ENCODE measurements around the gene TPH2. TPM values are rescaled to one million over a fixed set of nuclear protein-coding genes. Genes with fewer than 3 reads are reported as not detected.
A peak's percentile ranks its signal among the peaks of the same experiment; 100 is the strongest.

TPH2 gene
- total RNA-seq, 1 experiment from 2014 or later = 0.83 TPM

DNA sequence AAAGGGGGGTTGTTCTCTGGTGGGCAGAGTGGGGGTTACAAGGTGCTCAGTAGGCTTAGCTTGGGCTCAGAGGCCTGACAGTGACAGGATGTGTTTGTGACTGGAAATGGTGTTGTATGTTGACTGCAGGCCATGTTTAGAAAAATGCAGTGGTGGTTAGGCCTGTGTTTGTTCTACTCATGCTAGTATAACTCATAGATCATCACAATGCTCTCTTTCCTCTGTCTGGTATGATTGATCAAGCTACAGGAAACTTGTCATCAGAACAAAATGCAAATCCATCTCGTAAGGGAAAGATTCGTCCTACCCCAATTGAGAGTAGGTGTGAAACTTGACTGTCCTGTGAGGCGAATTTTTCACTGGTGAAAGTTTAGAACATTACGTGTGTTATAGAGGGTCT, 11.8 kb downstream of the TPH2 start (continued):
- TF ChIP-seq, protein P1, sequence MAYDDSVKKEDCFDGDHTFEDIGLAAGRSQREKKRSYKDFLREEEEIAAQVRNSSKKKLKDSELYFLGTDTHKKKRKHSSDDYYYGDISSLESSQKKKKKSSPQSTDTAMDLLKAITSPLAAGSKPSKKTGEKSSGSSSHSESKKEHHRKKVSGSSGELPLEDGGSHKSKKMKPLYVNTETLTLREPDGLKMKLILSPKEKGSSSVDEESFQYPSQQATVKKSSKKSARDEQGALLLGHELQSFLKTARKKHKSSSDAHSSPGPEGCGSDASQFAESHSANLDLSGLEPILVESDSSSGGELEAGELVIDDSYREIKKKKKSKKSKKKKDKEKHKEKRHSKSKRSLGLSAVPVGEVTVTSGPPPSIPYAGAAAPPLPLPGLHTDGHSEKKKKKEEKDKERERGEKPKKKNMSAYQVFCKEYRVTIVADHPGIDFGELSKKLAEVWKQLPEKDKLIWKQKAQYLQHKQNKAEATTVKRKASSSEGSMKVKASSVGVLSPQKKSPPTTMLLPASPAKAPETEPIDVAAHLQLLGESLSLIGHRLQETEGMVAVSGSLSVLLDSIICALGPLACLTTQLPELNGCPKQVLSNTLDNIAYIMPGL (CRISPR knock-in tag; IDR thresholded peaks at IDR 0.05) = no peak
- no peak for TF ChIP-seq ATF1 (CRISPR knock-in tag; IDR thresholded peaks at IDR 0.05)
- TF ChIP-seq HMGA2 (CRISPR knock-in tag; IDR thresholded peaks at IDR 0.05) = no peak
- TF ChIP-seq, protein P2, sequence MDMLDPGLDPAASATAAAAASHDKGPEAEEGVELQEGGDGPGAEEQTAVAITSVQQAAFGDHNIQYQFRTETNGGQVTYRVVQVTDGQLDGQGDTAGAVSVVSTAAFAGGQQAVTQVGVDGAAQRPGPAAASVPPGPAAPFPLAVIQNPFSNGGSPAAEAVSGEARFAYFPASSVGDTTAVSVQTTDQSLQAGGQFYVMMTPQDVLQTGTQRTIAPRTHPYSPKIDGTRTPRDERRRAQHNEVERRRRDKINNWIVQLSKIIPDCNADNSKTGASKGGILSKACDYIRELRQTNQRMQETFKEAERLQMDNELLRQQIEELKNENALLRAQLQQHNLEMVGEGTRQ (CRISPR knock-in tag; IDR thresholded peaks at IDR 0.05) = no peak

DNA sequence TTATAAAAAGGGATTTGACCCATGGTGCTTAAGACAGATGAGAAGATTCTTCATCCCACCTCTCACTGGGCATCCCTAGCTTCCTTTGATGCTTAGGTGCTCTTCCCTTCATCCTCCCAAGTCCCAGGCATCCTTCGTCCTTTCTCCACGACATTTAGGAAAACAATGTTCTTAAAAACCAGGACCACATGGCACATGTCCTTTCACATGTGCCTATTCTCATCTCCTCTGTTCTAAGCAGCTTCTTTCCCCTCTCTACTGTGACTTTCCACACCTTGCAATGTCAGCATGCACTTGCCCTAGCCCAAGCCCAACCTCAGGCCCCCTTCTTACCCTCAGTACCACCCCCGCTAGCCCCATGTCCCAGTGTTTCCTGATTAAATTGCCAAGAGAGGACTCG, 12.2 kb downstream of the TPH2 start:
- TF ChIP-seq FOXP1 (CRISPR knock-in tag; IDR thresholded peaks at IDR 0.05; ENCODE audit: borderline replicate concordance) (no peak), FOXK1 (CRISPR knock-in tag; IDR thresholded peaks at IDR 0.05) (no peak), OVOL2 (CRISPR knock-in tag; IDR thresholded peaks at IDR 0.05; ENCODE audit: borderline replicate concordance) (no peak), EMX1 (CRISPR knock-in tag; IDR thresholded peaks at IDR 0.05) (no peak), NR3C1 (CRISPR knock-in tag; conservative IDR thresholded peaks at IDR 0.05; ENCODE audit: low read depth) (no peak), HMGA2 (CRISPR knock-in tag; IDR thresholded peaks at IDR 0.05) (no peak), ZNF416 (CRISPR knock-in tag; IDR thresholded peaks at IDR 0.05) (no peak), MYBL2 (CRISPR knock-in tag; IDR thresholded peaks at IDR 0.05) (no peak), GRHL2 (CRISPR knock-in tag; IDR thresholded peaks at IDR 0.05; ENCODE audit: insufficient replicate concordance, severe bottlenecking) (no peak), MXD4 (CRISPR knock-in tag; IDR thresholded peaks at IDR 0.05; ENCODE audit: borderline replicate concordance) (no peak), ETV6 (CRISPR knock-in tag; IDR thresholded peaks at IDR 0.05) (no peak)
- TF ChIP-seq, protein P3, sequence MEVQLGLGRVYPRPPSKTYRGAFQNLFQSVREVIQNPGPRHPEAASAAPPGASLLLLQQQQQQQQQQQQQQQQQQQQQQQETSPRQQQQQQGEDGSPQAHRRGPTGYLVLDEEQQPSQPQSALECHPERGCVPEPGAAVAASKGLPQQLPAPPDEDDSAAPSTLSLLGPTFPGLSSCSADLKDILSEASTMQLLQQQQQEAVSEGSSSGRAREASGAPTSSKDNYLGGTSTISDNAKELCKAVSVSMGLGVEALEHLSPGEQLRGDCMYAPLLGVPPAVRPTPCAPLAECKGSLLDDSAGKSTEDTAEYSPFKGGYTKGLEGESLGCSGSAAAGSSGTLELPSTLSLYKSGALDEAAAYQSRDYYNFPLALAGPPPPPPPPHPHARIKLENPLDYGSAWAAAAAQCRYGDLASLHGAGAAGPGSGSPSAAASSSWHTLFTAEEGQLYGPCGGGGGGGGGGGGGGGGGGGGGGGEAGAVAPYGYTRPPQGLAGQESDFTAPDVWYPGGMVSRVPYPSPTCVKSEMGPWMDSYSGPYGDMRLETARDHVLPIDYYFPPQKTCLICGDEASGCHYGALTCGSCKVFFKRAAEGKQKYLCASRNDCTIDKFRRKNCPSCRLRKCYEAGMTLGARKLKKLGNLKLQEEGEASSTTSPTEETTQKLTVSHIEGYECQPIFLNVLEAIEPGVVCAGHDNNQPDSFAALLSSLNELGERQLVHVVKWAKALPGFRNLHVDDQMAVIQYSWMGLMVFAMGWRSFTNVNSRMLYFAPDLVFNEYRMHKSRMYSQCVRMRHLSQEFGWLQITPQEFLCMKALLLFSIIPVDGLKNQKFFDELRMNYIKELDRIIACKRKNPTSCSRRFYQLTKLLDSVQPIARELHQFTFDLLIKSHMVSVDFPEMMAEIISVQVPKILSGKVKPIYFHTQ (CRISPR knock-in tag; IDR thresholded peaks at IDR 0.05) = no peak
- TF ChIP-seq, protein P4, sequence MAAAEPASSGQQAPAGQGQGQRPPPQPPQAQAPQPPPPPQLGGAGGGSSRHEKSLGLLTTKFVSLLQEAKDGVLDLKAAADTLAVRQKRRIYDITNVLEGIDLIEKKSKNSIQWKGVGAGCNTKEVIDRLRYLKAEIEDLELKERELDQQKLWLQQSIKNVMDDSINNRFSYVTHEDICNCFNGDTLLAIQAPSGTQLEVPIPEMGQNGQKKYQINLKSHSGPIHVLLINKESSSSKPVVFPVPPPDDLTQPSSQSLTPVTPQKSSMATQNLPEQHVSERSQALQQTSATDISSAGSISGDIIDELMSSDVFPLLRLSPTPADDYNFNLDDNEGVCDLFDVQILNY (CRISPR knock-in tag; IDR thresholded peaks at IDR 0.05) = no peak
- TF ChIP-seq, protein P5, sequence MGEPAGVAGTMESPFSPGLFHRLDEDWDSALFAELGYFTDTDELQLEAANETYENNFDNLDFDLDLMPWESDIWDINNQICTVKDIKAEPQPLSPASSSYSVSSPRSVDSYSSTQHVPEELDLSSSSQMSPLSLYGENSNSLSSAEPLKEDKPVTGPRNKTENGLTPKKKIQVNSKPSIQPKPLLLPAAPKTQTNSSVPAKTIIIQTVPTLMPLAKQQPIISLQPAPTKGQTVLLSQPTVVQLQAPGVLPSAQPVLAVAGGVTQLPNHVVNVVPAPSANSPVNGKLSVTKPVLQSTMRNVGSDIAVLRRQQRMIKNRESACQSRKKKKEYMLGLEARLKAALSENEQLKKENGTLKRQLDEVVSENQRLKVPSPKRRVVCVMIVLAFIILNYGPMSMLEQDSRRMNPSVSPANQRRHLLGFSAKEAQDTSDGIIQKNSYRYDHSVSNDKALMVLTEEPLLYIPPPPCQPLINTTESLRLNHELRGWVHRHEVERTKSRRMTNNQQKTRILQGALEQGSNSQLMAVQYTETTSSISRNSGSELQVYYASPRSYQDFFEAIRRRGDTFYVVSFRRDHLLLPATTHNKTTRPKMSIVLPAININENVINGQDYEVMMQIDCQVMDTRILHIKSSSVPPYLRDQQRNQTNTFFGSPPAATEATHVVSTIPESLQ (CRISPR knock-in tag; IDR thresholded peaks at IDR 0.05) = no peak
- H3K27me3 Mint-ChIP-seq (ENCODE audit: low read depth) = peaks cover 3% of the 10 kb centered on the region
- ChIA-PET POLR2A (no interaction called here), CTCF (no interaction called here)
- H3K36me3 Mint-ChIP-seq = no peaks in the 10 kb centered on the region
- peaks cover 85% of the 10 kb centered on the region for H3K4me1 Mint-ChIP-seq
- no peak for ATAC-seq
- peak overlapping the region; percentile 92; the same call in 1 of the 2 replicates for H3K27ac Mint-ChIP-seq
- DNase-seq (ENCODE audit: low spot score) = no peak
- H3K4me3 Mint-ChIP-seq = no peak overlapping the region
- no peaks in the 10 kb centered on the region for H3K9me3 Mint-ChIP-seq

Measured in WTC11 (cell line).